ENCODE results near the gene LACTB.
"Not testable (repeated sequence)": the region's sequence is repeated elsewhere in the genome, so short reads cannot be mapped to it uniquely, and the experiment has no call there.

The LACTB gene

GRCh38 chr15:63093486-63094205 is 28.0 kb upstream of the LACTB start:
- Histone ChIP-seq H3K27me3 (ENCODE audit: insufficient read depth, poor library complexity, severe bottlenecking) (no peaks in the 10 kb centered on the region), H3K4me3 (replicated peaks; ENCODE audit: insufficient read depth, low read length) (no peak overlapping the region), H3K27ac (replicated peaks) (no peak overlapping the region)
- peak; percentile 41 to 74 for DNase-seq (ENCODE audit: low read depth in 1 of 2, low spot score in 1 of 2)
- TF ChIP-seq, protein P1, sequence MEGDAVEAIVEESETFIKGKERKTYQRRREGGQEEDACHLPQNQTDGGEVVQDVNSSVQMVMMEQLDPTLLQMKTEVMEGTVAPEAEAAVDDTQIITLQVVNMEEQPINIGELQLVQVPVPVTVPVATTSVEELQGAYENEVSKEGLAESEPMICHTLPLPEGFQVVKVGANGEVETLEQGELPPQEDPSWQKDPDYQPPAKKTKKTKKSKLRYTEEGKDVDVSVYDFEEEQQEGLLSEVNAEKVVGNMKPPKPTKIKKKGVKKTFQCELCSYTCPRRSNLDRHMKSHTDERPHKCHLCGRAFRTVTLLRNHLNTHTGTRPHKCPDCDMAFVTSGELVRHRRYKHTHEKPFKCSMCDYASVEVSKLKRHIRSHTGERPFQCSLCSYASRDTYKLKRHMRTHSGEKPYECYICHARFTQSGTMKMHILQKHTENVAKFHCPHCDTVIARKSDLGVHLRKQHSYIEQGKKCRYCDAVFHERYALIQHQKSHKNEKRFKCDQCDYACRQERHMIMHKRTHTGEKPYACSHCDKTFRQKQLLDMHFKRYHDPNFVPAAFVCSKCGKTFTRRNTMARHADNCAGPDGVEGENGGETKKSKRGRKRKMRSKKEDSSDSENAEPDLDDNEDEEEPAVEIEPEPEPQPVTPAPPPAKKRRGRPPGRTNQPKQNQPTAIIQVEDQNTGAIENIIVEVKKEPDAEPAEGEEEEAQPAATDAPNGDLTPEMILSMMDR (IDR thresholded peaks at IDR 0.05; ENCODE audit: insufficient read depth, low read length): peak; percentile 74
- no peak for TF ChIP-seq POLR2AphosphoS5 (IDR thresholded peaks at IDR 0.05; ENCODE audit: low read depth)

DNA sequence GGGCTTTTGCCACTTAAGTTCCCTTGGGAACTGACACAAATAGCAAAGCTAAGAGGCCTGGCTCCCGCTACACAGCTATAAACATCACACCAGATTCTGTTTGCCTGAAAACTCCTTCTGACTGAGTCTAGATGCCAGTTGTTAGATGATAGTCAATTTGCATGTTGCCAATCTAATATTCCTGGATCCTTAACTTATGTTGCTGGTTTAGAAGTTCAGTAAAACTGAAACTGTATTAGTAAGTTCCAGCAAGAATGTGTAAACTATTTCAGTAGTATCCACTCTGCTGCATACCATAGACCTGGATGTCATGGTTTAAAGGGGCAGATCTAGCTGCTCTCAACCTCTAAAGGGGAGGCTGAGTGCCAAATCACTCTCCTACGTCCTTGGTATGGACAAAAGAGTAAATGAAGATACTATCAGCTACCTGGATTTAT is 27.1 kb upstream of the LACTB start:
- DNase-seq (ENCODE audit: low read depth in 1 of 2, low spot score in 1 of 2): no peak
- Histone ChIP-seq H3K27ac (replicated peaks) (no peak overlapping the region), H3K4me3 (replicated peaks; ENCODE audit: insufficient read depth, low read length) (no peak overlapping the region), H3K27me3 (ENCODE audit: insufficient read depth, poor library complexity, severe bottlenecking) (no peaks in the 10 kb centered on the region)
- TF ChIP-seq POLR2AphosphoS5 (IDR thresholded peaks at IDR 0.05; ENCODE audit: low read depth) (no peak), REST (IDR thresholded peaks at IDR 0.05; ENCODE audit: insufficient replicate concordance, low read depth) (no peak), GABPA (IDR thresholded peaks at IDR 0.05; ENCODE audit: low read depth) (no peak), SPI1 (IDR thresholded peaks at IDR 0.05; ENCODE audit: borderline replicate concordance, low read depth) (no peak)
- TF ChIP-seq, protein P1 (IDR thresholded peaks at IDR 0.05; ENCODE audit: insufficient read depth, low read length): no peak

DNA sequence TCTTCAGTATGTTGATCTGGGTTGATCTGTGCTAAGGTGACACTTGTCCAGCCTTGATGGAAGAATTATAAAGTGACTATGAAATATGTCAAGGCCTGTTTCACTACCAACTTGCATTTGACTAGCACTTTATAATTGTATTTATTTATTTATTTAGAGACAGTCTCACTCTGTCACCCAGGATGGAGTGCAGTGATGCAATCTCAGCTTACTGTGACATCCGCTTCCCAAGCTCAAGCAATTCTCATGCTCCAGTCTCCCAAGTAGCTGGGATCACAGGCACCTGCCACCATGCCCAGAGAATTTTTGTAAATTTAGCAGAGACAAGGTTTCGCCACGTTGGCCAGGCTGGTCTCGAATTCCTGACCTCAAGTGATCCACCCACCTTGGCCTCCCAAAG is 25.5 kb upstream of the LACTB start:
- no peak for DNase-seq (ENCODE audit: low read depth in 1 of 2, low spot score in 1 of 2)
- no peak overlapping the region for H3K27ac ChIP-seq (replicated peaks)
- no peak overlapping the region for H3K4me3 ChIP-seq (replicated peaks; ENCODE audit: insufficient read depth, low read length)
- TF ChIP-seq SPI1 (IDR thresholded peaks at IDR 0.05; ENCODE audit: borderline replicate concordance, low read depth): no peak
- TF ChIP-seq, protein P1 (IDR thresholded peaks at IDR 0.05; ENCODE audit: insufficient read depth, low read length): no peak
- TF ChIP-seq REST (IDR thresholded peaks at IDR 0.05; ENCODE audit: insufficient replicate concordance, low read depth): no peak
- TF ChIP-seq POLR2AphosphoS5 (IDR thresholded peaks at IDR 0.05; ENCODE audit: low read depth): no peak
- TF ChIP-seq GABPA (IDR thresholded peaks at IDR 0.05; ENCODE audit: low read depth): no peak
- no peaks in the 10 kb centered on the region for H3K27me3 ChIP-seq (ENCODE audit: insufficient read depth, poor library complexity, severe bottlenecking)

DNA sequence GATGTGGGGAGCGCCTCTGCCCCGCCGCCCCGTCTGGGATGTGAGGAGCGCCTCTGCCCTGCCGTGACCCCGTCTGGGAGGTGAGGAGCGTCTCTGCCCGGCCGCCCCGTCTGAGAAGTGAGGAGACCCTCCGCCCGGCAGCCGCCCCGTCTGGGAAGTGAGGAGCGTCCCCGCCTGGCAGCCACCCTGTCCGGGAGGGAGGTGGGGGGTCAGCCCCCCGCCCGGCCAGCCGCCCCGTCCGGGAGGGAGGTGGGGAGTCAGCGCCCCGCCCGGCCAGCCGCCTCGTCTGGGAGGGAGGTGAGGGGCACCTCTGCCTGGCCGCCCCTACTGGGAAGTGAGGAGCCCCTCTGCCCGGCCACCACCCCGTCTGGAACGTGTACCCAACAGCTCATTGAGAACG is 22.8 kb upstream of the LACTB start:
- not testable (repeated sequence) for H3K27ac ChIP-seq (replicated peaks); H3K27me3 ChIP-seq (ENCODE audit: insufficient read depth, poor library complexity, severe bottlenecking); DNase-seq (ENCODE audit: low read depth in 1 of 2, low spot score in 1 of 2); H3K4me3 ChIP-seq (replicated peaks; ENCODE audit: insufficient read depth, low read length)

GRCh38 chr15:63099581-63099980 is 22.1 kb upstream of the LACTB start:
- H3K27ac ChIP-seq (replicated peaks); H3K4me3 ChIP-seq (replicated peaks; ENCODE audit: insufficient read depth, low read length); H3K27me3 ChIP-seq (ENCODE audit: insufficient read depth, poor library complexity, severe bottlenecking); DNase-seq (ENCODE audit: low read depth in 1 of 2, low spot score in 1 of 2): not testable (repeated sequence)

Measured in HL-60 (cell line).